HuH-7.5 (cell line): ENCODE results near the gene KBTBD6.
A peak's percentile ranks its signal among the peaks of the same experiment; 100 is the strongest.
"Not testable (repeated sequence)": the region's sequence is repeated elsewhere in the genome, so short reads cannot be mapped to it uniquely, and the experiment has no call there.

Experiments
- DNase-seq: peaks from one replicate; pipeline ENCODE4 v3.0.0; 2011; ENCODE audit warnings: low spot score

Gene KBTBD6, protein sequence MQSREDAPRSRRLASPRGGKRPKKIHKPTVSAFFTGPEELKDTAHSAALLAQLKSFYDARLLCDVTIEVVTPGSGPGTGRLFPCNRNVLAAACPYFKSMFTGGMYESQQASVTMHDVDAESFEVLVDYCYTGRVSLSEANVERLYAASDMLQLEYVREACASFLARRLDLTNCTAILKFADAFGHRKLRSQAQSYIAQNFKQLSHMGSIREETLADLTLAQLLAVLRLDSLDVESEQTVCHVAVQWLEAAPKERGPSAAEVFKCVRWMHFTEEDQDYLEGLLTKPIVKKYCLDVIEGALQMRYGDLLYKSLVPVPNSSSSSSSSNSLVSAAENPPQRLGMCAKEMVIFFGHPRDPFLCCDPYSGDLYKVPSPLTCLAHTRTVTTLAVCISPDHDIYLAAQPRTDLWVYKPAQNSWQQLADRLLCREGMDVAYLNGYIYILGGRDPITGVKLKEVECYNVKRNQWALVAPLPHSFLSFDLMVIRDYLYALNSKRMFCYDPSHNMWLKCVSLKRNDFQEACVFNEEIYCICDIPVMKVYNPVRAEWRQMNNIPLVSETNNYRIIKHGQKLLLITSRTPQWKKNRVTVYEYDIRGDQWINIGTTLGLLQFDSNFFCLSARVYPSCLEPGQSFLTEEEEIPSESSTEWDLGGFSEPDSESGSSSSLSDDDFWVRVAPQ

DNA sequence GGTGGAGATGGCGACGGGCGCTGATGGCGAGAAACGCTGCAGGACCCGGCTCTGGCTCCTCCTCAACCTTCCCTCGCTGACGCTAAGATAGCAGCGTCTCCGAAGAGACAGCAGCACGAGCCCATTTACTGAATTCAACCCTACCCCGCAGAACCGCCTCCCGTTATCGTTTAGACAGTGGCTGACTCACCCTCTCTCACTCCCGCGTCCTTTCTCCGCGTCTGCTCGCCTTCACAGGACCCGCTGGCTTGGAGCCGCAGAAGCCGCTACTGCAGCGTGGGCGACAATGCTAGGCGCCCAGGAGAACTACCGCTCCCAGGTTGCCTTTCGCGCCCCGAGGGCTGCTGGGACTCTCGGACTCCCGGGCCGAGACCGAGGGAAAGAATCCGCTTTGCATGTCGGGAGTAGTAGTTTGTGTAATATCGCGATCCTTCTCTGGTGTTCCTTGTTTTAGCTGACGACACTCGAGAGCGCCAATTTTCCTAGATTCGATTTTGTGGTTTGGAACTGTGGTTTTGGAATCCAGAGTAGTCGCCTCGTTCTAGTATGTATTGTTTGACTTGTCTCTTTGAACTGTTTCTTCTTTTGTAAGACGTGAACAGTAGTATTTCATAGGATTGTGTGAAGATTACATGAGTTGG is at the start of gene KBTBD6:
KBTBD6 (minus strand) TSS at position 291 of the 641 bp plus-strand sequence. CDS start 291 bp downstream, outside the sequence.
- DNase-seq: peak; percentile 69

GRCh38 chr13:41182231-41182630 is 49.6 kb upstream of the KBTBD6 start:
- DNase-seq: no peak

DNA sequence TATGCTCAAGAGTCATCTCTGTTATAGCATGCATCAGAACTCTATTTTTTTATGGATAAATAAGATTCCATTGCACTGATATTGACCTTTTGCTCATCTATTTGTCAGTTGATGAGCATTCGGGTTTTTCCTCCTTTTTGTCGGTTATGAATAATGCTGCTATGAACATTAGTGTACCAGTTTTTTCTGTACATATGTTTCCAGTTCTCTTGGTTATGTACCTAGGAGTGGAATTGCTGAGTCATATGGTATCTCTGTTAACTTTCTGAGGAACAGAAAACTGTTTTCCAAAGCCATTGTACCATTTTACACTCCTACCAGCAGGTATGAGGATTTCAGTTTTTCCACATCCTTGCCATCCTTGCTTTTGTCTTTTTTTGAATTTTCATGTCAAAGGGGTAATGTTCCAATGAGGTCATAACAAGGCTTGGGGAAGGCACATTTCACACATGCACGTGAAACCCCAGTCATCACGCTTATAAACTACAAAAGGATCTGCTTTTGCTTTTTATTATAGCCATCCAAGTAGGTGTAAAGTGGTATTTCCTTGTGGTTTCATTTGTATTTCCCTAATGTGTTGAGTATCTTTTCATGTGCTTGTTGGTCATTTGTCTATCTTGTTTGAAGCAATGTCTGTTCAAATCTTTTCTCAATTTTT is 47.1 kb upstream of the KBTBD6 start:
- no peak for DNase-seq

DNA sequence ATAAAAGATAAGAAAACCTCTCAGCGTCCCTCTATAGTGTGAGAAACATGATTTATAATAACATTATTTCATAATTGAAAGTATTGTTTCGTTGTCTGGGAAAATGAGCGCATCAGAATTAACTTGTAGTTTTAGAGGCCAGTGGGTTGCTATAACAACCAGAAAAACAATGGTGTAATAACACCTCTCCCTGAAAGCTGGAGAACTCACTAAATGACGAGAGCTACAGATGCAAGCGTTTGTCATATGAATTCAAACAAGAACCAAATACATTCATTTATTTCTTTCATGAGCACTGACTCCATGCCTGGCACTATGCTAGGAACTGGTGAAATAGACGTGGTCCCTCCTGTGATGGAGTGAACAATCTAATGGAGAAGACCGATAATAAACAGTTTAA is 45.4 kb upstream of the KBTBD6 start:
- DNase-seq: no peak

- DNase-seq: no peak
Measured at GRCh38 chr13:41177616-41178015, 45.0 kb upstream of the KBTBD6 start.

- DNase-seq: not testable (repeated sequence)
Measured at GRCh38 chr13:41175576-41175975, 43.0 kb upstream of the KBTBD6 start.

DNA sequence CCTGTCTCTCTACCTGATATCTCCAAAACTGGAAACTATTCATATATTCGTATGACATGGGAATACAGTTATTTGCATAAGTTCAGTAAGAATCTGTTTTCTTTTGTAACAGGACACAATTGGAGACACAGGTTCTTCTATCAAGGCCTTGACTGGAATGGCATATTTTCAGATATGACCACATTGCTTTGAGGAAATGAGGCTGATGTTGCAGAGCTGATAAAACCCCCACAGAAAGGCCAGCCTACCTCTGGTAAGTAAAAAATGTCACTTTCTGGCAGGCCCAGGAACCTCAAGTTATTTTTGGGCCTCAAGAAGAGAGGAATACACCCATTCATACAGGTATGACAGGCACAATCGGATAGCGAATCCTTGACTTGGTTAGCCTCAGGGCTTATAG is 29.5 kb upstream of the KBTBD6 start:
- no peak for DNase-seq

DNA sequence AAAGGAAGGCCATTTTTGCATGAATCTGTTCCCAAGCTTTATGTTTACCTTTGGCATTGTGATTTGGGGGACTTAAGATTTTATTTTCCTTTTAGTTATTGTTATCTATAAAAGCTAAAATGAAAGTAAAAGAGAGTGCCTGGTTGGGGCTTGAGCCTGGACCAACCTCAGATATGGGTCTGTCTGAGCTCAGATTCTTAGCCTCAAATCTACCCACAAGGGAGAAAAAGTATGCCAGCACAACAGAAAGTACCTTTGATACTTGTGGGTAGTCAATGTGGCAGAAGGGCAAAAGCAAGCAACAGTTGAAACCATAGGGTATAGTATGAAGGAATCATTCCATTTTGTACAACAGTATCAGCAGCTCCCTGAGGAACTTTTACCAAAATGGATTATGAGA is 26.6 kb upstream of the KBTBD6 start:
- no peak for DNase-seq

GRCh38 chr13:41157048-41157717 is 24.6 kb upstream of the KBTBD6 start:
- no peak for DNase-seq

- DNase-seq: no peak
Measured at GRCh38 chr13:41156620-41157019, 24.0 kb upstream of the KBTBD6 start.

- DNase-seq: no peak
Measured at GRCh38 chr13:41154042-41154441, 21.4 kb upstream of the KBTBD6 start.

- DNase-seq: no peak
Measured at GRCh38 chr13:41152005-41152404, 19.4 kb upstream of the KBTBD6 start.

DNA sequence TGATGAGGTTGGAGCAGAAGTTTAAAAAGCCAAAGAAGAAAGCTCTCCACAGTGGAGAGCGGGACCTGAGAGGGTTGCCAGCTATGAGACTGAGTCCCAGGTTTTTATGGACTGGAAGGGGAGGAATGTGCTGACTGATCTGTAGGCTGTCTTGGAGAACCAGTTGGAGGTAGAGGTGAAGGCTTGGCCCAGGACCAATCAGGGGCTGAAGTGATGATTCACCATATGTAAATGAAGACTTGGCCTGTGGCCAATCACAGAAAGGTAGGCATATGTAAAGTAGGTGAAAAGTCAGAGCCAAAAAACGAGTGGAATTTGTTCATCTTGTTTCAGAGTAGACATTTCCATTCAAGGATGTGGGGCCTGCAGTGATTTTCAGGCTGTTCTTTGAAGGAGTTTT is 17.5 kb upstream of the KBTBD6 start:
- DNase-seq: no peak

- DNase-seq: no peak
Measured at GRCh38 chr13:41148419-41149283, 16.0 kb upstream of the KBTBD6 start.

DNA sequence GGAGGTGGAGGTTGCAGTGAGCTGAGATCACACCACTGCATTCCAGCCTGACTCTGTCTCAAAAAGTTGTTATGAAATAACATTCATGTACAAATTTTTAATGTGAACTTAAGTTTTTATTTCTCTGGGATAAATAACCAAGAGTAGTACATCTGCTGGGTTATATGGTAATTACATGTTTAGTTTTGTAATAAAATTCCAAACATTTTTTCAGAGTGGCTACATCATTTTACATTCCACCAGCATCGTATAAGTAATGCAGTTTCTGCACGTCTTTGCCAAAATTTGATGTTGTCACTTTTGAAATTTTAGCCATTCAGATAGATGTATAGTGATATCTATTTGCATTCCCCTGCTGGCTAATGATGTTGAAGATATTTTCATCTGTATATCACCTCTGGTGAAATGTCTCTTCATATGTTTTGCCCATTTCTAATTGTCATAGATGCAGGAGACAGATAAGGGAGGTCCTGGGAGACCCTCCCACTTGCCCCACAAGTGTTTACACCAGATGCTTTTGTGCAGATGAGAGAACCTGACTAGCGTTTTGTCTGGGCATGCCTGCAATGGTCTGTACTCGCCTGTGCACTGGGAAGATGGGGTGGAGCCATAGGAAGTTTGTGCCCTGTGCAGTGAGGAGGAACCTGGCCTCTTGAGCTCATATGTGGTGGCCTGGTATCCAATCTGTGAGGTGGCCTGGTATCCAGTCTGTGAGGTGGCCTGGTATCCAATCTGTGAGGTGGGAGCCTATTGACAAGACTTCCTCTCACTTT is 12.7 kb upstream of the KBTBD6 start:
- no peak for DNase-seq

DNA sequence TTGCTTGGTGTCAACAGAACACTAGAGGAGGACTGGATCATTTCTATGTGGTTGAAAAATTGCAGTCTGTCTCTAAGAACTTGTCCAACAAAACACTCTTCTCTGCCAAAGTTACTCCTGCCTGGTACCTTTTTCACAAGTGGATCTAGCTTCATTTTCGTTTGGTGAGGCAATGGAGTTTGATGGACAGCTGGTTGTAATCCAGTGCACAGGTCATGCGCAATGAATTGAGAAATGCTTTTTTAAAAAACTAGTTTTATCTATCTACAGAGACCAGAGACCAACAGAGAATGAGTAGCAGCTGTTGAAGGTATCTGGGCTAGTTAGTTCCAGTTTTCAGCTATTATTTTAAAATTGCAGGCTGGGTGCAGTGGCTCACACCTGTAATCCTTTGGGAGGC is 12.0 kb upstream of the KBTBD6 start:
- no peak for DNase-seq

GRCh38 chr13:41139296-41139966 is 6.8 kb upstream of the KBTBD6 start:
- no peak for DNase-seq

DNA sequence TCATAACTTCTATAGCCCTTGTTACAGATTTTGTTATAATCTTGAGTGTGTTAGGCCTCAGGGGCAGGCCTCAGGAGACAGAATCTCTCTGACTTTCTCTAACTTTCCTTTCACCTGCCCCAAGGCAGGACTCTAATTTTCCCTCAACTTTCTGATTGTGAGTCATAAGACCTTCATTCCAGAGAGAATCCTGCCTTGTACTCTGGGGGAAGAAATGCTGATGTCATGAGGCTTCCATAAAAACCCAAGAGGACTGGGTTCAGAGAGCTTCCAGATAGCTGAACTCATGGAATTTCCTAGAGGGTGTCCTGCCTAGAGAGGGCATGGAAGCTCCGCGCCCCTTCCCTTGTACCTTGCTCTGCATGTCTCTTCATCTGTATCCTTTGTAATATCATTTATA is 5.3 kb upstream of the KBTBD6 start:
- no peak for DNase-seq

DNA sequence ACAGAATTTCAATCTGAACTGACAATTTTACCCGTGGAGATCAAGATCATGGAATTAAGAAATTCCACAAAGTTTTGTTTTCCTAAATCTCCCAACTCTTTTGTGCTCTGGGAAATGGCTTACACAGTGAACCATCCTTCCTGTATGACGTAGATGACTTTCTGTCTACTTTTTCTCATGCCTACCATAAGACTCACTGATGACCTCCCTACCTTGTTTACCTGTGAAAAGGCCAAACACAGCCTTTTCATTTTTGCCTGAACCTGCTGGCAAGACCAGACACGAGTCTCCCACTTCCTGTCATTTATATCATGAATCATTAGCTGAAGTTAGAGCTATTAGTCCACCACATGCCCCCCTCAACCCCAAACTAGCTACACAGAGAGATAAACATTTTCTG is 4.6 kb upstream of the KBTBD6 start:
- DNase-seq: no peak
